GM13977 (cell line): Measurements from ENCODE around the gene RERGL.
"Not testable (repeated sequence)": the region's sequence is repeated elsewhere in the genome, so short reads cannot be mapped to it uniquely, and the experiment has no call there.

Source experiments
- DNase-seq: peaks from one replicate; pipeline ENCODE4 v3.0.0; 2012; ENCODE audit warnings: low spot score
- CTCF ChIP-seq: IDR thresholded peaks from 2 replicates; pipeline ENCODE4 v1.5.1; 2012; ENCODE audit warnings: mild to moderate bottlenecking, control low read depth; ENCODE audit not compliant: insufficient read depth; ENCODE audit errors: extremely low read depth, missing control alignments
- in situ Hi-C: fragments of 300-500 bp; cut with MboI; formaldehyde crosslinking; loops from one replicate; pipeline ENCODE4 v1.12.0; 2022; ENCODE audit warnings: low sequenced_read_pairs, low pct_unique_long_range_greater_than_20kb, mixed read lengths, inconsistent platforms; ENCODE audit not compliant: unreplicated experiment

Gene RERGL

DNA sequence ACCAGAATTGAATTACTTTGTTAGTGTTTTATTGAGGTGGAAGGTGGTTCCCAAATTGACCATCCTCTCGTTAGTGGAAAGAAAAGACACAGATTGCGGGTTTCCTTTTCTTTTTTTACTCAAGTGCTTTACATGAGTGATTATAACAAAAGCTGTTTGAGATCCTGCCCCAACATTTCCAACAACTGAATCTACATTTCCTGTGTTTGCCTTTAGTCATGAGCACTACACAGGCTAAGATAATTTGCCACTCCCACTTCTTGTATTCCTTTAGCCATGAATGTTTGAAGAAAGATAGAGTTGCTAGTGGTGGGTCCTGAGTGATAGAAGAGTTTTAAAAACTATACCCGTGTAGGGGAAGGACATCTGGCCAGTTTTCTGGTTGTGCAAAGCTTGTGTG is 16.0 kb downstream of the RERGL start:
- in situ Hi-C loops, result no loop called here
- no peak for TF ChIP-seq CTCF
- no peak for DNase-seq

DNA sequence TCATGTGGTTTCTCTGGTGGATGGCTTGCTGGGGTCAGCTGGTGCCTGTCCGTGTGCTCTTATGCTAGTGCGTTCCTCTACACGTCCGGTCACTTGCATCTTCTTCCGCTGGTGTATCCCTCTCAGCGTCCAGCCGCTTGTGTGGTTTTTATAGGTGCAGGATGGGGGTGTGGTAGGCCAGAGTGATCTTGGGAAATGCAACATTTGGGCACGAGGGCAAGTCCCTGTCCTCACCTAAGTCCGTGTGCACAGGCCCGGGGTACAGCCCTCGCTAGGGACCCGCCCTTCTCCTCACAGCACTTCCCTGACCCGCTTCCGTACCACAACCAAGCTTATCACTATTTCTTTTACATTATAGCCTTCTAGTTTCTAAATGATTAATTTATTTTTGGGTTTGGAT is 17.3 kb downstream of the RERGL start:
- in situ Hi-C loops, result no loop called here
- TF ChIP-seq CTCF, result no peak
- DNase-seq, result no peak

GRCh38 chr12:18071336-18071735 is 18.7 kb downstream of the RERGL start:
- no peak for TF ChIP-seq CTCF
- in situ Hi-C loops, result no loop called here
- no peak for DNase-seq

- in situ Hi-C loops, result no loop called here
- DNase-seq, result no peak
- TF ChIP-seq CTCF, result no peak
Observed at GRCh38 chr12:18068355-18068754, 21.6 kb downstream of the RERGL start.

- in situ Hi-C loops, result no loop called here
- TF ChIP-seq CTCF, result no peak
- no peak for DNase-seq
Observed at GRCh38 chr12:18066666-18067065, 23.3 kb downstream of the RERGL start.

- DNase-seq, in situ Hi-C loops: not testable (repeated sequence)
Observed at GRCh38 chr12:18062867-18063266, 27.1 kb downstream of the RERGL start.

DNA sequence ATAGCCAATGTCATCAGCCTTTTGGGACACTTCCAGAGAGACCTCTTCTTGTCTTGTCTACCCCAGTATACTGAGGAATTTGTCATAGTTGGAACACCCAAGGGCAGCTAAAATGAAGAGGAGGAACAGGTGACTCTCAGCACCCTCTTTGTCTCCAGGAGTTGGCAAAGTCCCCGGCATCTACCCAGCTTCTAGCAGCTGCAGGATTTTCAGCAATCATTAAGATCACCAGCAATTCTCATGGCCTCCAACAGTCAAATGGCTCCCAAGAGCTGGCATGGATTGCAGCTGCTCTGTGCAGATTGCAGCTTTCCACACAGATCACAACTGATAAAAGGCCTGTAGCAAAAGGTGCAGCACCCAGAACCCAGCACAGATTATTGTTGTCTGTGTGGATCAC is 32.9 kb downstream of the RERGL start:
- in situ Hi-C loops, result no loop called here
- DNase-seq, result no peak
- TF ChIP-seq CTCF, result no peak
